GM19324 (cell line): ENCODE data around the gene PKD1L1.
A peak's percentile ranks its signal among the peaks of the same experiment; 100 is the strongest.
"Not testable (repeated sequence)": the region's sequence is repeated elsewhere in the genome, so short reads cannot be mapped to it uniquely, and the experiment has no call there.

ENCODE experiments used
- ATAC-seq: cut with Tn5 transposase; IDR thresholded peaks from one replicate; pipeline ENCODE4 v1.9.1; 2021; ENCODE audit warnings: mild to moderate bottlenecking, moderate library complexity; ENCODE audit not compliant: unreplicated experiment, low FRiP score

The PKD1L1 gene

DNA sequence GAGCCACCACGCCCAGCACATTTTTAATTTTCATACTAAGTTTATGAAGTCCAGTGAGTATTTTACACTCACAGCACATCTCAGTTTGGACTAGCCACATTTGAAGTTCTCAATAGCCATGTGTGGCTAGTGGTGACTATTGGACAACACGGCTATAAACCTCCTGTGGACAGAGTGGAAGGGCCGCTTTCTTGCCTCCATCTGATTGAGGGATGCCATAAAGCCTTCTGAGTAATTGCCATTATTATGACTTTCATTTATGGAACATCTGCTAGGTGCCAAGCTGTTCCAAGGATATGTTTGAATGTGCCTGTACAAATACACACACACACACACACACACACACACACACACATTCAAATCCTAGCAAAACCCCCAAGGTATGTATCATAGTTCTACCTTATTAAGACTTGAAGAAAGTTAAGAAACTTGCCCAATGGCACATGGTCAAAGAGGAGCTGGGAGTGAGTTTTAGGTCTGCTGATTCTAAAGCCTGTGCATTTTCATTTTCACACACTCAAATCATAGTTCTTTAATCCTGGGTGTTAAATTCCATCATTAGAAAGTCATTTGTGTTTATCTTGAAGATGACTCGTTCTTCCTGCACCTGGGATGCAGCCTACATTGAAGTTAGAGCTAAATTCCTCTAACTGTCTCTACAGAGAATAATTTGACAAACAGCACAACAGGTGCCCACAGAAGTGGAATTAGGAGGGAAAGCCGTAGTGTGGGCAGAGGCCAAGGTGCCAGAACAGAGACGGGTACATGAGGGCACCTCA lies 143.3 kb downstream of the PKD1L1 start:
- no peak for ATAC-seq

DNA sequence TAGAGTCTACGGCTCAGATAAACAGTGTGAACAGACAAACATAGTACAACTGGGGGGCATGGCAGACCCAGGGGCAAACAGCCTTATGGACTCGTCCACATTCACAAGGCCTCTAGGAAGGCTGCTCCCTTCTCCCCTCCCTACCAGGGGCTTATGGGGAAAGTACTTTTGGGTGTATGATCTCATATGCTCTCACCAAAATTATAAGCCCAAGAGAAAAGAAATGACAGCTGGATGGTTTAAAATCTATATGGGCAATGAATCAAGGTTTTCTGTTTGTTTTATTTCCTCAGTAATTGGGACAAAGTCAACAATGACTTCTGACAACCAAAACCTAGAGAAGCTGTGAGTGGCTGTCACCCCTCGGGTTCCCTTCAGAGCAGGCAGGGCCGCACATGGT lies 144.4 kb downstream of the PKD1L1 start:
- ATAC-seq, result no peak

DNA sequence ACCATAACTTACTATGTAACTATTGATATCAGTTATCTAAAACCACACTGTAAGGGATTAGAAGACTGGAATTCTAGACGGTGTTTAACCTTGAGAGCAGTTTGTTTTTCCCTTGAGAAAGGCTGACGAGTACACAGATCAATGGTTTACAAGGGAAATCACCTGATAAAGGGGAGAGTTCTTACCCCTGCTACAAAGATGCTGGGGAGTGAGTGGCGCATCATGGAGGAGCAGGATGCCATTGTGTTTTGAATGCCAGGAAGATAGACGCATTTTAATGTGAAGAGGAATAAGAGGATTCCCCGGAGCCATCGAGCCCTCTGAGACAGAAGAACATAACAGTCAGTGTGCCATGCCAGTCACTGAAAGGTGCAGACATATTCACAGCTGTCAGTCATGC lies 145.2 kb downstream of the PKD1L1 start:
- ATAC-seq, result no peak

DNA sequence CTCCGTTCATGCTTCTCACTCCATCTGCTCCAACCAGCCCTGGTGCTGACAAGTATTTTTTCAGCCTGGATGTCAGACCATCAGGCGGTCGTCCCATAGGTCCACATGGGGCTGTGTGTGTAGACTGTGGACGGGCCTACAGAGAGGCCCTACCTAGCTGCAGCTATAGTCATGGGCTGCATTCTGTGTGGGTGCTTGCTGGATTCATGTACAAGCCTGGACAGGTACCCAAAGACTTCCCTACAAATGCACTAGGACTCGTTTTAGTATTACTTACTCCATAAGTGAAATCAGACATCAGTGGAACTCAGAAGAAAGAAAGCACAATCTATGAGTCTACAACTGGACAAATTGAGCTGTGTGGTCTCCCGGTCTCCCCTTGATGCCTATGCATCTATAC lies 146.8 kb downstream of the PKD1L1 start:
- ATAC-seq, result no peak

DNA sequence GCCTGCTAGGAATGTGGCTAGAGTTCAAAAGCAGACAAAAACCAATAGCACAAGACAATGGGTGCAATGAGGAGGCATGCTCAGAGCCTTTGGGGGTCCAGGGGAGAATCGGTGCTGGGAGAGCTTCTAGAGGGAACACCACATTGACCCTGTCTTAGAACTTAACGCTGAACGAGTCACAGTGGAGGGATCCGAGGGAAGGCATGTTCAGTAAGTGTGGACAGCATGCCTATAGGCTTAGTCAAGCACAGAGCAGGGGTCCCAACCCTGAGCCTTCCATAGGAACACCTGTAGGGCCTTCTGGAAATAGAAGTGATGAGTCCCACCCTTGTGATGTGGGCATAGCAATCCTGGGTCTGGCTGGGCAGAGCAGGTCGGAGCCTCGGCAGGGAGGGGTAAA lies 148.7 kb downstream of the PKD1L1 start:
- no peak for ATAC-seq

DNA sequence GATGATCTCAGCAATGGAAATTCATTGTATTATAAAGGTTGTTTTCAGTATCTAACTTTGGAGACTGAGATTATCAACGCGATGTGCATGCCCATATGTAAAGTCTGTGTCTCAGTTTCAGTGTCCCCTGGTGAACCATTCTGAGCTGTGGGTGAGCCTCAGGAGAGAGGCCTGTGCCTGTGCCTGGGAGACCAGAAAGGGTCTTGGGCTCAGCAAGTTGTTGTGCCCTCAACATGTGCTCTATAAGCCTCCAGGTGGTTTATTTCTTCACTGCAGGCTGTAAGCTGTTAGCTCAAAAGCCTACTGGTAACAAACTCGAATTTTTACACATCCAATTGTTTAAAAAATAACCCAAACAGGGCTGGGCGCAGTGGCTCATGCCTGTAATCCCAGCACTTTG lies 151.9 kb downstream of the PKD1L1 start:
- peak; percentile 50 for ATAC-seq

DNA sequence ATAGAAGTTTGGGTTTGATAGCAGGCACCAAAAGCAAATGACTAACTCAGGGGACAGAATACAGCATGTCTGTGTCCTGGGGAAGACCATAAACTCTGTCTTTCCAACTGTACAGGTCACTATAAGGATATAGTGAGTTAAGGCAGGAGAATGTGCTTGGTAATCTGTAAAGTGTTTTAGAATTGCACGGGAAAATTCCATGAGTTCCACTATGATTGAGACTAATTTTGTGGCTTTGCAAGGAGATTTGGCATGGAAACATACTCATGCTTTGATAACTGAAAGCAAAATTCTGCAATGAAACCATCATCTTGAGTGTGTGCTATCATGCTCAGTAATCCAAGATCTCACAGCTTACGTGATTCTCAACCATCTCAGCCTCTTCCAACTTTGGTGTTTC lies 152.6 kb downstream of the PKD1L1 start:
- ATAC-seq, result no peak

DNA sequence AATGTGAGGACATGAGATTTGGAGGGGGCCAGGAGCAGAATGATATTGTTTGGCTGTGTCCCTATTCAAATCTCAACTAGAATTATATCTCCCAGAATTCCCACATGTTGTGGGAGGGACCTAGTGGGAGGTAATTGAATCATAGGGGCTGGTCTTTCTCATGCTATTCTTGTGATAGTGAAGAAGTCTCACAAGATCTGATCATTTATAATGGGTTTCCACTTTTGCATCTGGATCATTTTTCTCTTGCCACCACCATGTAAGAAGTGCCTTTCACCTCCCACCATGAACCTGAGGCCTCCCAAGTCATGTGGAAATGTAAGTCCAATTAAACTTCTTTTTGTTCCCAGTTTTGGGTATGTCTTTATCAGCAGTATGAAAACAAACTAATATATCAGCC lies 153.1 kb downstream of the PKD1L1 start:
- ATAC-seq, result not testable (repeated sequence)

DNA sequence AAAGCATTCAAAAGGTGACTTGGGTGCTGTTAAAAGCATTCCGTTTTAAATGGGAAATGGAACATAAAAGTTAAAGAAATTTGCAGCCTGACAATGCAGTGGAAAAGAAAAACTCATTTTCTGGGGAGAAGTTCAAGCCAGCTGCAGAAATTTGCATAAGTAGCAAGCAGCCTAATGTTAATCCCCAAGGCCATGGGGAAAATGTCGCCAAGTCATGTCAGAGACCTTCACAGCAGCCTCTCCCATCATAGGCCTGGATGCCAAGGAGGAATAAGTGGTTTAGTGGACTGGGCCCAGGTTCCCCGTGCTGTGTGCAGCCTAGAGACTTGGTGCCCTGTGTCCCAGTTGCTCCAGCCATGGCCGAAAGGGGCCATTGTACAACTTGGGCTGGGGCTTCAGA lies 154.2 kb downstream of the PKD1L1 start:
- ATAC-seq, result no peak

DNA sequence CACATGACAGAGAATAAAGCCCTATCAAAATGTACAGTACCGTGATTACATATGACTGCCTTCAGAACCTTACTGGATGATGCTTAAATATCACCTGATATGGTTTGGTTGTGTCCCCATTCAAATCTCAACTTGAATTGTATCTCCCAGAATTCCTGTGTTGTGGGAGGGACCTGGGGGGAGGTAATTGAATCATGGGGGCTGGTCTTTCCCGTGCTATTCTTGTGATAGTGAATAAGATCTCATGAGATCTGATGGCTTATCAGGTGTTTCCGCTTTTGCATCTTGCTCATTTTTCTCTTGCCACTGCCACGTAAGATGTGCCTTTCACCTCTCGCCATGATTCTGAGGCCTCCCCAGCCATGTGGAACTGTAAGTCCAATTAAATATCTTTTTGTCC lies 155.1 kb downstream of the PKD1L1 start:
- not testable (repeated sequence) for ATAC-seq

DNA sequence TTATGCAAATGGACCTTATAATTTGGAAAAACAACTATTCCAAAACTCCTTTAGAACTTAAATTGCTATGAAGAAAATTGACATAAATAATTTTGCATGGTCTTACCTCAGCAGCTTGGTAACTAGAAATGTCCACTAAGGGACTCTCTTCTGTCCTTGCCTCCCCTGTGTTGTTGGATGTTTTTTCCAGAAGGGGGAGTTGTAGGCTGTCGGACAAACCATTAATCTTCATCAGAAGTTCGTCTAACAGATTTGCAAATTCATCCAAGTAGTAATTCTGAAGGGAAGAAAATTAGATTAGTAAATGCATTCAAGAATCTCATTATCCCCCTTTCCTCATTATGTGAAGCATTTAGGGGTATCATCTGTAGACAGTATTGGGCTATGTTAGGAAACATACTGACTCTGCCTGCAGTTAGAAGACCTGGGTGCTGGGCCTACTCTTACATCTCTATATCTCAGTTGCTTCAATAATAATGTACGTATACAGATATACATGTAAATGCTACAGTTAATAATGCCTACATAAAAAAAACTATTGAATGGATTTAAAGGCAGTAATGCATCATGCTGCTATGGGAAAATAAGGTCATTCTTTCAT lies 155.6 kb downstream of the PKD1L1 start:
- no peak for ATAC-seq

DNA sequence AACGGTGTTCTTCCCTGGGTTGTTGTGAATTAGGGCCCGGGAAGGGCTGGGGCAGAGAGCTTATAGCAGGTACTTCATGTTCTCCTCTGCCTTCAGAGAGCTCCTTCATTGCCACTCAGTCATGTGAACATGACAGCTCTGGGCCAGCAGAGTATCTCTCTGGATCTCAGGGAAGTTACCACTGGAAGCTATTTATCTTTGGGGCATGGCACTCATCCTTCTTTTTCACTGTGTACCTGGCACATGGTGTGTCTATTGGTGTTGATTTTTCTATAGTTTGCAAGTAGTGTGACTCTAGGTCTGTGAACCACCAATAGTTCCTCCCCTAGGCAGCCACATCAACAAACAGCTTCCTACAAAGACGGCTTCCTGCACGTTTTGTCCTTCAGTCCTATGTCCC lies 156.6 kb downstream of the PKD1L1 start:
- ATAC-seq, result no peak

DNA sequence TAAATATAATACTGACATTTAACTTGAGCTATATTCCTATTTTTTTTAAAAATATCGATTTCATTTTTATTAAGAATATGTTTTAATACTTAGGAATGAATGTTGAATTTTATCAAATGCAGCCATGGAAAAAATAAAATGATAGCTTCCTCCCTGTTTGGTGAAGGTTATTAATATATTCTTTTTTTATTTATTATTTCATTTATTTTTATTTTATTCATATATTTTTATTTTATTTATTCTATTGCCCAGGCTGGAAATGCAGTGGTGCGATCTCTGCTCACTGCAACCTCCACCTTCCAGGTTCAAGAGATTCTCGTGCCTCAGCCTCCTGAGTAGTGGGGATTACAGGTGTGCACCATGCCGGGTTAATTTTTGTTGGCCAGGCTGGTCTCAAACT lies 160.2 kb downstream of the PKD1L1 start:
- no peak for ATAC-seq

DNA sequence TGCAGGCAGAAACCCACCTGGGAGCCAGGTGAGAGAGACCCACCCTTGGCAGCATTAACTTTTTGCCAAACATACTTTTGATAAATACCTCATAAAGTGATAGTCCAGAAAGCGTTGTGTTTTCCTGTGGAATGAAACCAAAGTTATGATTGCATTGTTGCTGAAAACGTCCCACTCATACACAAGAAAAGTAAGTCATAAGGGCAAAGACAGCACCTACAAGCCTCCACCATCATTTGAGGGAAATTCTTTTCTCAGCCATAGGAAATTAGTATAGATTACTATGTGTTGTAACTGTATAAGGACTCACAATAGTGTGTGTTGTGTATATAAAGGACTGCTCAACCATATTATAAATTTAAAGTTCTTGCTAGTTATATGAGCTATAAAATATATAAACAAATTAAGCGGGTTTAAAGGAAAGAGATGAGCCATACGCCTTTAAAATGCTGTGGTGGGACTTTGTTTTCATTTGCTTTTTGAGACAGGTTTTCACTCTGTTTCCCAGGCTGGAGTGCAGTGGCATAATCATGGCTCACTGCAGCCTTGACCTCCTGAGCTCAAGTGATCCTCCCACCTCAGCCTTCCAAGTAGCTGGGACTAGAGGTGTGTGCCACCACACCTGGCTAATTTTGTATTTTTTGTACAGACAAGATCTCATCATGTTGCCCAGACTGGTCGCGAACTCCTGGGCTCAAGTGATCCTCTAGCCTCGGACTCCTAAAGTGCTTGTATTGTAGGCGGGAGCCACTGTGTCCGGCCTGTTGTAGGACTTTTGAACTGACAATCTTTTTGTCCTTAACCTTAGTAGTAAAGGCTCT lies 160.8 kb downstream of the PKD1L1 start:
- ATAC-seq, result no peak

DNA sequence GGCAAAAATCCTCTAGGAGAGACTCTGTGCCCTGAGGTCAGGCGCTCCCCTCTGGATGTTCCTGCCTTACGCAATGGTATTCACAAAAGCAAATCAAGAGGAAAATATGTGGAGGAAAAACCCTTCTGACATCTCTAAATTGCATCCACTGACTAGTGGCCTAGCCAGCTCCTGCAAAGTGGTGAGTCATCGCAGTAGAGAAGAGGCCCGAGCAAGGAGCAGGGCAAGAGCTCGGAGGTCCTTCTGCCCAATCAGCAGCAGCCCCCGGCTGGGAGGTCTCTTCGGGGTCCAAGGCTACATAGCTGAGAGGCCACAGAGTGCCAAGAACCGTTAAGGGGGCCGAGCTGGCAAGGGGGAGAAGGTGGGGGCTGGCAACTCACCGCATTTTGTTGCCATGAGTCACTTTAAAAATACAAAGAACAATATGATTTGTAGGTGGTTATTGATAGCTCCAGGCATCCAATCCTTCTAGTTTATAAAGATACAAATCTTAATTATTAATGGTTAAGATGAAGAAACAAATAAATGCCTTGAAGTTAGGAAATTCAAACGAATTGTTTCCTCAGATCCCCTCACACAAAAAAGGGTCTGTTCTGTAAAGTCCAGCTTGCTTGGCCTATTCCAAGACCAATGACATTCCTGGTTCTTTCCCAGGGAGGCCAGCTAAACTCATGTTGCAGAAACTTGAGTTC lies 161.6 kb downstream of the PKD1L1 start:
- no peak for ATAC-seq

DNA sequence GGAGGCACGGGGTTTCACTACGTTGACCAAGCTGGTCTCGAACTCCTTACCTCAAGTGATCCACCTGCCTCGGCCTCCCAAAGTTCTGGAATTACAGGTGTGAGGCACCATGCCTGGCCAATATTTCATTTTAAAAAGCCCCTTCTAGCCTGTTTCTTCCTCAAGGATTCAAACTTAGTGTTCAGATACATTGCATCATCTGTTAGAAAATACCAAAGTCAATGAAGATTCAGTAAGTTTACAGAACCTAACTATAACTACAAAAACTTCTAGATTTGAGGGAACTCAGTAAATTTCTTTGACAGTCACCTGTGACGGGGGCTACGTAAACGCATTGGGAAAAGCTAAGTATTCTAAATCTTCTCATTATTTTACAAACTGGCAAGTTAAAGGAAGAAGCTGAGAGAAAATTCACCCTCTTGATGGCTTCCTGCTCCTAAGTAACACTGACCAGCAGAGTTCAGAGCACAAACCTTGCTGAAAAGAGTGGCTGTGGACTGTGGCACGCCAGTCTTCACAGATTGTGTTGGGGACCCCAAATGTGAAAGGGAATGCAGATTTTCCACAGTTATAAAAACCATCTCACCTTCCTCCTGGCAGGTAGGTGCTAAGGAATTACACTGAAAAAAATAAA lies 162.2 kb downstream of the PKD1L1 start:
- ATAC-seq, result no peak

DNA sequence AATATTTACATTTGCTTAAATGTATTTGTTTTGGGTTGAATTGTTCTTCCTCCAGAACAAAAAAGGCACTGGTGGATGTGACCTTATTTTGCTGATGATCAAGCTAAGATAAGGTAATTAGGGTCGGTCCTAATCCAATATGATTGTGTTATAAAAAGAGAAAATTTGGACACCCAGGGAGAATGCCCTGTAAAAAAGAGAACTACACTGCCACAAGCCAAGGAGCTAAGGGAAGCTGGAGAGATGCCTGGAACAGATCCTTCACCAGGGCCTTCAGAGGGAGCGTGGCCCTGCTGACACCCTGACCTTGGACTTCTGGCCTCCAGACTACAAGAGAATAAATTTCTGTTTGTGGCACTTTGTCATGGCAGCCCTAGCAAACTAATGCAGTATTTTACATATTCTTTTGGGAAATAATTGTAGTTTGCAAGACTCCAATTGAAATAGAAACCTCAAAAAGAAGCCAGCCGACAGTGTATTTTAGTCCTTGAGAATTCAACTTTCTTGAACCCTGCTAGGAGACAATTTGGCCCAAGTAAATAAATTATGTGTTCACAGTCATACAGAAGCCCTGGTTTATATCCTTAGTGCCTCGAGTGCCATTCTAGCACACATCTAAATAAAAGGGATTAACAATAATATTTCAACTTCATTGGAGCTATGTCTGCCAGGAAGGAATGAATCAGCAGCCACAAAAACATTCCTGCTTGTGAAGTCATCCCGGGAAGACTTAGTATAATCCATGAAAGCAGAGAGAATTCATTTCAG lies 164.6 kb downstream of the PKD1L1 start:
- ATAC-seq, result no peak

DNA sequence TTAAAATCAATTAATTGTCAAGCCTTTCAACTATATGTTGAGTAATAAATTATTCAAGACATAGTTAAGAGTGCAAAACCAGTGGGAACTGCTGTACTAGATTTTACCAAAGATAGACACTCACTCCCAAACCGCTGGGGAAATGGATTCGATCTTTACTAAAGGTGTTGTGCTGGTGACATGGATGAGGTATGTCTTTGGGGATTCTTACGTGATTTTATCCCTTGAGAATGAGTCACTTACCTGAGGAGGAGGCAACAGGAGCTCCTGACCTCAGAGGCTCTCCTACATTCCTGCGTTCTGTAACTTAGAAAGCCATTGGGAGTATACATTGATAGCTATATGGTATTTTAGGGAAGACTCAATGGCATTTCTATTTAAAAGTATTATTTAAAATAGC lies 165.5 kb downstream of the PKD1L1 start:
- ATAC-seq, result no peak

DNA sequence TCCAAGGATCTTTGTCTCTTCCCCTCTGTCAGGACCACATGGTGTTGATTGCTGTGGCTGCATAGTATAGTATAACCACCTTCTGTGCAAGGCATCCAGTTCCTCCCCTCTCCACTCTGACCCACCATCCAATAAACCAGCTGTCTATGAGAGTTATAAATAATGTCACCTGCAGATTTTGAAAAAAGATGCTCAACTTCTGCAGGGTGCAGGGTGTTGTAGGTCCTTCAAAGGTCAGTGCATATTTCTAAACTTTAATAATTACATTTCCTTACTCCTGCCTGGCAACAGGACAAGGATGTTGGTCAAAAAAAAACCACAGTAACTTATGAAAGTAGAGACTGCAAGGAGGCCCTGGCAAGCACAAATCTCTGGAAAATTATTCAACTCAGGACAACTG lies 166.2 kb downstream of the PKD1L1 start:
- ATAC-seq, result no peak

DNA sequence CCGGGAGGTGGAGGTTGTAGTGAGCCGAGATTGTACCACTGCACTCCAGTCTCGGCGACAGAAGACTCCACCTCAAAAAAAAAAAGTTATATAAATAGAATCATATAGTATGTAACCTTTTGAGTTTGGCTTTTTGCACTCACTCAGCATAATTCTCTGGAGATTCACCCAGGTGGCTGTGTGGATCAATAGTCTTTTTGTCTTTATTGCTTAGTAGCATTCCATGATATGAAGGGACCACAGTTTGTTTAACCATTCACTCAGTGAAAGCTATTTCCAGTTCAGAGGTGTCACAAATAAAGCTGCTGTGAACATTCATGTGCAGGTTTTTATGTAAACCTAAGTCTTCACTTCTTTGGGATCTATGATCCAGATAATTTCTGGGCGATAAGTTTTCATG lies 167.7 kb downstream of the PKD1L1 start:
- no peak for ATAC-seq
